Activated CD8-positive, alpha-beta memory T cell treated with anti-CD3 and anti-CD28 coated beads, Interleukin-2, amount 50 U/mL, for 1 hour (primary cell): Measurements from ENCODE around the gene SYCE1.
"Not testable (repeated sequence)": the region's sequence is repeated elsewhere in the genome, so short reads cannot be mapped to it uniquely, and the experiment has no call there.

Experiments
- DNase-seq: peaks from one replicate; pipeline ENCODE4 v3.0.0-alpha.2; 2020; ENCODE audit errors: extremely low read depth

Gene SYCE1, protein sequence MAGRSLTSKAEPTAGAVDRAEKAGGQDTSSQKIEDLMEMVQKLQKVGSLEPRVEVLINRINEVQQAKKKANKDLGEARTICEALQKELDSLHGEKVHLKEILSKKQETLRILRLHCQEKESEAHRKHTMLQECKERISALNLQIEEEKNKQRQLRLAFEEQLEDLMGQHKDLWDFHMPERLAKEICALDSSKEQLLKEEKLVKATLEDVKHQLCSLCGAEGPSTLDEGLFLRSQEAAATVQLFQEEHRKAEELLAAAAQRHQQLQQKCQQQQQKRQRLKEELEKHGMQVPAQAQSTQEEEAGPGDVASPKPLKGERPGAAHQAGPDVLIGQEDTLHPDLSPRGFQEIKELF

DNA sequence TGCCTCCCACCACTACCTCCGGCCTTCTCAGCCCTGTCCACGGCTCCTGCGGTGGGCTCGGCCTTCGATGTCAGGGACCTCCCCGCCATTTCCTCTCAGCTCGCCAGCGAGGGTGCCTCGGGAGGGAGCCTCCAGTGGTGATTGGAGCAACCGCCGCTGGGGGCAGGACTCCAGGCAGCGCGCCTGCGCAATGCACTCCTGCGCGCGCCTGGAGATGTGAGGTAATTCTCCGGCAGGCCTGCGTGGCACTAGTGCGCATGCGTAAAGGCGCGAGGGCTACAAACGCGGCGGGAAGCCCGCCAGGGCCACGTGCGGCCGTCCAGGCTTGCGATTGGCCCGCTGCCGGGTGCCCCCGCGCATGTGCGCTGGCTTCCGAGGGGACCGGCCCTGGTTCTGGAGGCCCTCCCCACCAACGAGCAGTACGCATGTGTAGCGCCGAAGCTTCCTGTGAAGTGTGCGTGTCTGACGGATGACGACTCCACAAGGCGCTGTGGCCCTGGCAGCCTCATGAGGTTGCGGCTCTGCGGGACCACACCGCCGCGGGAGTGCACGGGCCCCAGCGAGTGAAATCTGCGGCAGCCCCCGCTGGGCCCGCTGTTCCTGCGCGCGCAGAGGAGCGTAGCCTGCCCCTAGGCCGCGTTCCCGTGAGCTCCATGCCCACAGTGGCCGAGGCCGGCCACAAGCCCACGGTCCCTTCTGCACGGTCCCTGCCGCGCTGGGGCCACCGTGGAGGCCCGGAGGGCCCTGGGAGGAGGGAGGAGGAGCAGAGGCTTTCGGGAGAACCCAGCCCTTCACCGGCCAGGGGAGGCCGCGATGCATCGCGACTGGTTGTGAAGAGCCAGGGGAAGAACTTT, at the start of gene SYCE1:
Gene SYCE1 (minus strand): TSS at position 143 of the 854 bp plus-strand sequence. CDS start 54 bp downstream, at position 89.
- no peak for DNase-seq

DNA sequence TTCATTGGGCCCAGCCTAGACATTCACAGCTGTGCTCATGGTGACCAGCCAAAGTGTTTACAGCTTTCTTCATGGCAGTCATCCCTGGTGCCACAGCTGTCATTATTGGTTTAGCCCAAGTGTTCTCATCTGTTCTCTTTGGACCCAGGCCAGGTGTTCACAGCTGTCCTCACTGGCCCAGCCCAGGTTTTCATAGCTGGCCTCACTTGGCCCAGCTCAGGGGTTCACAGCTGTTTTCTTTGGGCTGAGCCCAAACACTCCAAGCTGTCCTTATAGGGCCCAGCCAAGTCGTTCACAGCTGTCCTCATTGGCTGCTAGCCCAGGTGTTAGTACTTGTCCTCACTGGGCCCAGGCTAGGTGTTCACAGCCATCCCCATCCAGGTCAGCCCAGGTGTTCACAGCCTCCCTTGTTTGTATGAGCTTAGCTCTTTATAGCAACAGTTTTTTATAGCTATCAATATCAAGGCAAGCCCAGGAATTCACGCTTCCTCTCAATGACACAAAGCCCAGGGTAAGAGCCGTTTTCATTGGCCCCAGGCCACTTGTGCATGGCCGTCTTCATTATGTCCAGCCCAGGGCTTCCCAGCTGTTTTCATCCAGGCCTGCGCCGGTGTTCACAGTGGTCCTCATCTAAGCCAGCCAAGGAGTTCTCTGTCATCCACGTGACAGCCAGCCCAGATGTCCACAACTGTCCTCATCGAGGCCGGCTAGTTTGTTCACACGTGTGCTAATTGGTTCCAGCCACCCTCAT, 49.6 kb upstream of the SYCE1 start:
- DNase-seq, result no peak

DNA sequence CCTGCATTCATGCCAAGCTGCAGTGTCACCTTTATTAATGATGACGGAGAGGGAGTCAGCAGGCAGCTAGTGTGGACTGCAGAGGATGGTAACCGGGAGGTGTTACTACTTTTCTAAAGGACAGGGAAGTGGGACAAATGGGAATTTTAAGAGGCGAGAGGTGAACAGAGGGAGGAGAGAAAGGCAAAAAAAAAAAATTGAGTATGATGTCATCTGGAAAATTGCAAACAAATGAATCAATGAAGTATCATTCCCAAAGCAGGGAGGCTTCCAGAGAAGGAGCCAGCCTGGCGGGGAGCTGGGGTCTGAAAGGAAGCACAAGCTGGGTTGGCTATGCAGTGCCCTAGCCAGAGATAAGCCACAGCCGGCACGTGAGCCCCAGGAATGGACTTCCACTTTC, 48.3 kb upstream of the SYCE1 start:
- no peak for DNase-seq

DNA sequence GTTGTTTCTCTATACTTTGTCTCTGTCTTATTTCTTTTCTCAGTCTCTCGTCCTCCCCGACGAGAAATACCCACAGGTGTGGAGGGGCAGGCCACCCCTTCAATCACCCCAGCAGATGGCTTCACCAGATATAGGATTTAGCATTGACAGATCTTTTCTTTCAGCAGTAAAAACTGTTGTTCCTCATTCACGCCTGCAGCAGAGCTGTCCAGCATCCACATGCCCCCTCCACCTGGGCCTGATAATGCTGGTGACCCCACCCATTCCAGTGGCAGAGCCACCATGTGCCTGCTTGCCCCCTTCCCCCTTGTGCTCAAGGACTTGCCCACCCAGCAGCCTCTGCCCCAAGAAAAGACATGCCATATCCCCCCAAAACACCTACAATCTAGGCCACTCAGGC, 45.7 kb upstream of the SYCE1 start:
- DNase-seq, result no peak

DNA sequence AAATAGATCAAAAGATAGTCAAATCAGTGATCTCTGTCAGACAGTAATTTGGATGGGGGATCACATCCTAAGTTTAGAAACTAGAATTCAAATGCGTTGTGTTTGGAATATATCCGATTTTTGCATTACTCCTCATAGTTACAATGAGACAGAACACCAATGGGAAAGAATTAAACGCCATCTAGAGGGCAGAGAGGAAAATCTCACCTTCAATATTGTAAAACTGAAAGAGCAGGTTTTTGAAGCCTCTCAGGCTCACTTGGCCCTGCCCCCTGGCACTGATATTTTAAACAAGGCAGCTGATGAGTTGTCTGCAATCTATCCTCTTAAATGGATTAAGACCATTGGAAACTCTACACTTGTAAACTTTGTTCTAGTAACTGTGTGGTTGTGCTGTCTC, 43.5 kb upstream of the SYCE1 start:
- no peak for DNase-seq

DNA sequence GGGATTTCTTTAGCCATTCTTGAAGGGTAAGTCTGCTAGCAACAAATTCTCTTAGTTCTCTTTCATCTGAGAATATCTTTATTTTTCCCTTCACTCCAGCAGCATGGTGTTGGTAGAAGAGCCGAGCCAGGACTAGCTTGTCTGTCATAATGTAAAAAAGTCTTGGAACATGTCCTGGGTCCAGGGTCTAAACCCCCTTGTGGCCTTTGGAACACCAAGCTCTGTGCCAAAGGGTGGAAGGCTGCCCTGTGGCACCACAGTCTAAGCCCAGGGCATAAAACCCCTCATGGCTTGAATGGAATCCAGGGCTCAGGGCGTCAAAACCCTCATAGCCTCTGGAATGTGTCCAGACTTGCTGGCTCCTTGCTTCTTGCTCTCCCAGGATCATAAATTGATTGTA, 38.1 kb upstream of the SYCE1 start:
- DNase-seq, result not testable (repeated sequence)

DNA sequence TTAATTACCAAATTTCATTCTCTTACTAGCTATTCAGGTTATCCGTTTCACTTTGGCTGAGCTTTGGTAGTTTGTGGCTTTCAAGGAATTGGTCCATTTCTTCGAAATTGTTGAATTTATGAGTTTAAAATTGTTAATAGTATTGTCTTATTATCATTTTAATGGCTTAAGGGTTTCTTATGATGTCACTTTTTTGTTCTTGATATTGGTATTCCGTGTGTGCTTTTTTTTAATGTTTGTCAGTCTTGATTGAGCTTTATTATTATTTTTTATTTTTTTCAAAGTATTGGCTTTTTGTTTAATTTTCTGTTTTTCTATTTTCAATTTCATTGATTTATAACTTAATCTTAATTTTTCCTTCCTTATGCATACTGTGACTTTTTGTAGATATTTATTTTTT, 35.3 kb upstream of the SYCE1 start:
- DNase-seq, result no peak

DNA sequence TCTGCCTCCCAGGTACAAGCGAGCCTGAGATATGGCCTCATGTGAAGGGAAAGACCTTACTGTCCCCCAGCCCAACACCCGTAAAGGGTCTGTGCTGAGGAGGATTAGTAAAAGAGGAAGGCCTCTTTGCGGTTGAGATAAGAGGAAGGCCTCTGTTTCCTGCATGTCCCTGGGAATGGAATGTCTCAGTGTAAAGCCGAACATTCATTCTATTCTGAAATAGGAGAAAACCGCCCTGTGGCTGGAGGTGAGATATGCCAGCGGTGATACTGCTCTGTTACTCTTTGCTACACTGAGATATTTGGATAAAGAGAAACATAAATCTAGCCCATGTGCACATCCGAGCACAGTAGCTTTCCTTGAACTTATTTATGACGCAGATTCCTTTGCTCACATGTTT, 34.5 kb upstream of the SYCE1 start:
- DNase-seq, result not testable (repeated sequence)

DNA sequence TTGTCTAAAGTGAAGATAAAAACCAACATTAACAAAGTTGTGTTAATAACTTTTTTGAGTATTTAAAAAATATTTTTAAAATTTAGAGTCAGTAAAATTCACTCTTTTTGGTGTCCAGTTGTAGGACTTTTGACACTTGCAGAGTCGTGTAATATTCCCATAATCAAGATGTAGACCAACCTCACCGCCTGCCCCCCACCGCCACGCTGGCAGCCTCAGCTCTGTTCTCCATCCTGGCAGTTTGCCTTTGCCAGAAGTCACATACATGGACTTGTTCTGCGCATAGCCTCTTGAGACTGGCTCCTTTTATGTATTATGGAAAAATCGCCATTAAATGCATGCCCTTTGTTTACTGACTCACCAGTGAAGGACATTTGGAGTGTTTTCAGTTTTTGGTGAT, 27.3 kb upstream of the SYCE1 start:
- no peak for DNase-seq

DNA sequence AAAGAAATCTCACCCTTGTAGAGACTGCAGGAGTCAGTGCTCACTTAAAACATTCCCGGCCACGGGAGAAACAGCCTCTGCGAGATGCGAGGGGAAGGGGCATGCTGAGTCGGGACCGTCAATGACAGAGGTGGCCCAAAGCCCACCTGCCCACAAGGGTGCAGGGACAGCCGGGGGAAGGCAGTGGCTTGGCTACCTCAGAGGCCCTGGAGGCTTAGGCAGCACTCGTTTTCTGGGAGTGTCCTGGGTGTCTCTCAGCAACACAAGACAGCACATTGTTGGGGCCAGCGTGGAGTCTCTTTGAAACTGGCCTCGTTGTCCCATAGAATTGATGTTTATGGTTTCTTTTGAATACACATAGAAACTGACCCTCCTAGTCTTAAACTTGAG, 25.6 kb upstream of the SYCE1 start:
- no peak for DNase-seq

DNA sequence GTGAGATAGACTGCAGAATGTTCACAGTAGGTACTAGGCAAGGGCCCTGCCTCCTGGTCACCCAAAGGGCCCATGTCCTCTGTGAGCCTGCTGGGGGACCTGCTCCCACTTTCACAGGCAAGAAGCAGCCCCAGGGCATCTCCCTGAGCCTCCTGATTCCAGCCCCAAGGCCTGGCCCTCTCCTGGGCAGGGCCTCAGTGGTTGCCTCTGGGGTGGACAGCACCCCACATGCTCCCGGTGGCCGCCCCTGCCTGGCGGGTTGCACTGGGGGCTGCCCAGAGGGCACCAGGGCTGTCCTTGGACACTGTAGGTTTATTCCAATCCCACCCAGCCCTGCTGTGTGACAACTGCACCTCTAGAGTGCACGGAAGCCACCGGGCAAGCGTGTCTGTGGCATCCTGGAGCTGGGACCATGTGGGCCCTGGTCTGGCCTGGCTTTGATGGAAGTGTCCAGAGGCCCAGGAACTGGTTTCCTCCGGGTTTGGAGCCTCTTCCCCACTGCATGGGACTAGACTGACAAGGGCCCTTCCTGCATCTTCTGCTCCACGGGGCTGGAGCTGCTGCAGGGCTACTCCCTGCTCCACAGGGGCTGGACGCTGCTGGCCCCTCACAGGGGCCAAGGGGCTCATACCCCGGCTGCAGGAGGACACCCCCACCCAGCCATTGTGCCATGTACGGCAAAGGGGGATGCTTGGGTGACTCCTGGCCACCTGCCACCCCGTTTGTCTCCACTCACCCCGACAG, 25.0 kb upstream of the SYCE1 start:
- DNase-seq, result no peak

DNA sequence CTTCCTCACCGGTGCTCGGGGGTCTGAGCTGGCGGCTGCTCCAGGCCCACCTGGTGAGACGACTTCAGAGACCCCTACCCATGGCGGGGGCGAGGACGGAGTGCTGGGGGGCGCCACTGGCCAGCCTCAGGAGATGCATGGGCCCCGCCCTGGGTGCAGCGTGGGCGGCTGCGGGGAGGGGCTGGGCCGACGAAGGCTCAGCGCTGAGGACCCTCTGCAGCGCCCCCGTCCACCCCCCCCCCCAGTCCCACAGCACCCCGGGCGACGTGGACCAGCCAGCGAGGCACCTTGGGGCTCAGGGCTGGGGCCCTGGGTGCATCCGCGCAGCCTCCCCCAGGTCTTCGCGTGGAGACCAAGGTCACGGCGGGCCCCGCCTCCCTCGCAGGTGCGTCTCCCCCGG, 11.7 kb upstream of the SYCE1 start:
- not testable (repeated sequence) for DNase-seq

DNA sequence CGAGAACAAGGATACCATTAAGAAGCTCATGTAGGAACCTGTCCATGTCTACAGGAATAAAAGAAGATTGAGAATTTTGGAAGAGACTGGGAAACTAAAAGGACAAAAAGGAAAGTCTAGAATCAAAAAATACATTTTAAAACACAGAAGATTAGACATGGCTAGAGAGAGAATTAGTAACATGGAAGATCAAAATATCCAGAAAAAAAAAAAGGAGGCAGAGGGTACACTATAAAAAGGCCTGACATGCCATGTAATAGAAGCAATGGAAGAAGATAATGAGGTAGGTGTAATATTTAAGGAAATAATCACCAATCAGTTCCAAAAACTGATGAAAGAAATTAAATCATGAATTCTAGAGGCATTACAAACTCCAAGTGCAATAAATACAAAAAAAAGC, 8.1 kb upstream of the SYCE1 start:
- not testable (repeated sequence) for DNase-seq

DNA sequence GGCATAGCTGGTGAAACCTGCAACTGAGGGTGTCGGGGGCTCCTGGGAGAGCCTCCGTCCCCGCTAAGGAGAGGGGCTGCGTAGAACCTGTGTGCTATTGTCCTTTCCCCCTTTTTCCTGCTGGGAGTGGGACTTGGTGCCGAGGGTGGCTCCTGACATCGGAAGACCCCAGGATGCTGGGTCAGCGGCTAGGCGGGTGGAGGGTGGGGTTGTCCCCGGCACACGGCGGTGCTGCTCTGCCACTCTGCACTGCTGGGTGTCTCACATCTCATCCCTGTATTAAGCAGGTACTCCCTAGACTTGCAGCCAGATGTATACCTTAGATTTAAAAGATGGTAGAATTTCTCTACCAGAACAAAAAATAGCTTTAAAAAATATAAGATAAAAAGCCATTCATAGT, 6.7 kb upstream of the SYCE1 start:
- DNase-seq, result not testable (repeated sequence)

DNA sequence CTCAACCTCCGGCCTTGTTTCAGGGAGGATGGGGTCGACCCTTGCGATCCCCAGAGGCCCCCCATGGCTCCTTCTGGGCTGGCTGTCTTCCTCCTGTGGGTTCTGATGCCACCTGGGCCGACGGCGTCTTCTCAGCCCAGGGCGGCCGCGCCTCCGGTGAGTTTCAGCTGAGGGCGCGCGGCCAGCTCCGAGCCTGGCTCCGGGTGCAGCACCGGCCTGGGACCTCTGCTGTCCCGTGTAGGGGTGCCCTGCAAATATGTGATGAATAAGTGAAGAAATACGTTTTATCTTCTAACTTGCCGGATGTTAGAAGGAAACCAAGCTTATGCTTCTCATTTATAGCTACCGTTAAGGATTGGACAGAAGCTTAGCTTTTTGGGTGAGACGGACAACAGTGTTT, 4.4 kb upstream of the SYCE1 start:
- not testable (repeated sequence) for DNase-seq

DNA sequence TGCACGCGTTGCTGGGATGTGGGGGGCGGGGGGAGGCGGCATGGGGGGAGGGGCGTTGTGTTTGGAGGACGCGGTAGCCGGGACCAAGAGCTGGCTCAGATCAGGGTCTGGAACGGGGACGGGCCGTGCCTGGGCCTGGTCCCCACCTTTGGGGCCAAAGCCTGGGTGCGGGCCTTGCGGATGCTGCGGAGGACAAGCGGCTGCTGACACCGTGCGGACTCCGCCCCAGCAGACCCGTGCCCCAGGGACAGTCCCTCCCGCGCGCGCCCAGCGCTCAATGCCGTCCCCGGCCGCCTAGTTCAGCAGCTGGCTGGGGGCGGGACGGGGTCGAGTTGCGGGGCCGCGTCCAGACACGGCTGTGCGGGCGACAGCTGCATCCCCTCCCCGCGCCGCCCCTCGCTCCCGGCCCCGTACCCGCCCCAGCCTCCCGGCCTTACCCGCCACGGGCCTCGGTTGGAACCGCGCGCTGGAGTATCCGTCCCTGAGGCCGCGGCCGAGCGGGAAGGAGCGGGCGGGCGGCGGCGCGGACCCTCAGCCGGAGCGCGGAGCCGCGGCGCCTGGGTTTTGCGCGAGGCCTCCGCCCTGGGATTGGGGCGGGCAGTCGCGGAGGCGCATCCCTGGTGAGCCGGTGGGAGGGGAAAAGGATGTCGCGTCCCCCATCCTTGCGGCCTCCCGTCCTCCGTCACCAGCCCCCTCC, 3.6 kb upstream of the SYCE1 start:
- DNase-seq, result not testable (repeated sequence)

DNA sequence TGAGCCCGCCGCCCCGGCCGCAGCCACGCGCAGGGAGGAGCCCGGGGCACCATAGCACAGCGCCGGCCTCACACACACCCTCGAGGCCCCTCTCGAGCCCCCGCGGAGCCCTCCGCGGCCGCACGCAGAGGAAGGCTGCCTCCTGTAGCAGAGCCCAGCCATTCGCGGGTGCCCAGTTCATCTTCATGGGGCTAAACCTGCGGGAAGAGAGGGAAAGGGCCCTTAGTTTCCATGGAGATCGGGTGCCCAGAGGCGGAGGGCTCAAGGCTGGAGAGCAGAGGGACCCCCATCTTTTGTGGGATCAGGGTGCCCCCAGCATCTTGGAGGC, 2.9 kb upstream of the SYCE1 start:
- no peak for DNase-seq

DNA sequence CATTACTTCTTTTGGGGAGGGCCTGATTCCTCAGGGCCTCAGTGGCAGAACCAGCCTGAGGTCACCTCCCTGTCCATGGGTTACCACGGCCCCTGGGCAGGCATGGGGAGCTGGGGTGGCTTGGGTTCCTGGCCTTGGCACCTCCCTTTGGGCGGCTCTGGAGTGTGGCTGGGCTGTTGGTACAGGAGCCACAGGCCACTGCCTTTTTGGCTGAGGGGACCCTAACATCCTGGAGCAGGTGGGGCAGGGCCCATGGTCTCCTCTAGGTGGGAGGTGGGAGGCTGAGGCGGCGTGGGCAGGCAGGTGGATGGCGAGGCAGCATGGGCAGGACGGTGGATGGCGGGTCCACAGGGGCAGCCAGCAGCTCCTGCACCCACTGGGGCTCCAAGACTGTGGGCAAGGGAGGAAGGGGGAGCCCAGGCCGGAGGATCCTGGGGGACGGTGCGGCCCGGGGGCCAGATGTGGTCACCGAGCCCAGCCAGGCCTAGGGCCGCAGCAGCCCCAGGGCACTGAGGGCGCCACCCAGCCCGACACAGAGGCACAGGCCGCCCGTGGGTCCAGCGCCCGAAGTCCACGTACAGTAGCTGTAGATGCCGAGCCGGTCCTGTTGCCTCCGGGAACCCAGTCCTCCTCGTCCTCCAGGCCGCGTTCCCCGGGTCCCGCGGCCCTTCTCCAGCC, 2.4 kb upstream of the SYCE1 start:
- DNase-seq, result no peak

DNA sequence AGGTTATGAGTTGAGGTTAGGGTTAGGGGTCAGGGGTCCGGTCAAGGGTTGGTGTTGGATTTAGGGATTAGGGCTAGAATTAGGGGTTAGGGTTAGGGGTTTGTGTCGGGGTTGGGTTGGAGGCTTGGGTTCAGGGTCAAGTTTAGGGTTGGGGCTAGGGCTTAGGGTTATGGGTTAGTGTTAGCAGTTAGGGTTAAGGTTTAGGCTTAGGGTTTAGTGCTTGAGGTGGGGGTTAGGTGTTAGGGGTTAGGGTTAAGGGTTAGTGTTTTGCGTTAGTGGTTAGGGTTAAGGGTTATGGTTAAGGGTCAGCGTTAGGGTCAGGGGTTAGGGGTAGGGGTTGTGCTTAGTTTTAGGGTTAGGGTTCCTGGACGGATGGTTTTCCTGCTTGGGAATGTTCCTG, 1.7 kb upstream of the SYCE1 start:
- DNase-seq, result no peak

DNA sequence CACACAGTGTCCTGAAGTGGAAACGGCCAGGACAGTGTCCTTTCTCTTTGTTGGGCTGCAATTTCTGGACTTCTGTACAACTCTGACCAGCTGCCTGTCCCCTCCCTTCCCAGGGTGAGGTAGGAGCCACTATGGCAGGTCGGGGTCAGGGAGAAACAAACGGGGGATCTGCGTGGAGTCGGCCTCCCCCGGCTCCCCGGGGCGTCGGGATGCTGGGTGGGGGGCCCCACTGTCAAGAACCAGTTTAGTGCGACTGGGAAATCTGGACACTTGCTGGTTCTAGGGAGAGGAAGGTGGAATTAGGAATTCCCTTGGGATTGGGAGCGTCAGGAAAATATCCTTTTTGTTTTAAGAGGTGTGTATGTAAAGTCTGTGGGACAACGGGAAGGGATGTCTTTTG, 567 bp downstream of the SYCE1 start:
- no peak for DNase-seq

DNA sequence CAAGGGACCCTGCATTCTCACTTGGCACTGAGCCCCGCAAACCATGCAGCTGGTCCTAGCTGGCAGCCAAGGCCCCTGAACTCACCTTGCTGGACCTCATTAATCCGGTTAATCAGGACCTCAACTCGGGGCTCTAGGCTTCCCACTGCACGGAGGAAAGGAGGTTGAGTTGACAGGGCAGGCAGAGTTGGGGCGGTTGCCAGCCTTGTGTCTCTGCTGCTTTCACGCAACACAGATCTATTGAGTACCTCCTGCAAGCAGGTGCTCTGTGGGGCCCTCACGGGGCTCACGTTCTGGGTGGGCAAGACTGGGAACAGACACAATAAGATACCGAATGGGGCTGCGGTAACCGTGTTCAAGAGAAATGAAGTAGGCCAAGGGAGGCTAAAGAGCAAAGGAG, 6.2 kb downstream of the SYCE1 start:
- no peak for DNase-seq
